H1 (cell line): Measurements from ENCODE around the gene ADAM23. TPM values are rescaled to one million over a fixed set of nuclear protein-coding genes. Genes with fewer than 3 reads are reported as not detected.

Source experiments
- CTCF ChIA-PET: fragments of 300-600 bp; sonication (Branson Sonifier 250); formaldehyde crosslinking; loops from one replicate; lab custom pipeline; 2021; ENCODE audit not compliant: partially characterized antibody; lab: Charles Lee
- POLR2A ChIA-PET: fragments of 300-600 bp; sonication (Branson Sonifier 250); formaldehyde crosslinking; loops from one replicate; lab custom pipeline; 2021; ENCODE audit warnings: inconsistent platforms; ENCODE audit not compliant: partially characterized antibody; lab: Charles Lee
- DNase-seq, 2 experiments: peaks; one replicate each; pipeline versions ENCODE4 v3.0.0 to v3.0.0-alpha.2; 2010 to 2022; ENCODE audit warnings: low spot score in 2 of 2, low read depth in 1 of 2, mixed read lengths in 1 of 2
- FAIRE-seq: peaks from 2 replicates; lab custom pipeline; 2011; peaks lifted over from hg19 to GRCh38; lab: Jason Lieb, UNC
- H2AFZ ChIP-seq: 2 replicates; pipeline ENCODE4 v1.8.1; 2012; ENCODE audit warnings: low read length, inconsistent platforms
- H2AK5ac ChIP-seq: 2 replicates; pipeline ENCODE4 v1.6.1; 2013; ENCODE audit warnings: low read depth, low read length
- H2BK120ac ChIP-seq: replicated peaks from 2 replicates; pipeline ENCODE3; 2013; ENCODE audit warnings: low read depth, low read length, inconsistent platforms
- H2BK12ac ChIP-seq: 2 replicates; pipeline ENCODE4 v1.6.1; 2013; ENCODE audit warnings: low read depth, low read length
- H2BK15ac ChIP-seq: 2 replicates; pipeline ENCODE4 v1.6.1; 2013; ENCODE audit warnings: low read length
- H2BK20ac ChIP-seq: 2 replicates; pipeline ENCODE4 v1.6.1; 2013; ENCODE audit warnings: low read length
- H2BK5ac ChIP-seq: 2 replicates; pipeline ENCODE4 v1.6.1; 2013; ENCODE audit warnings: low read depth, low read length
- H3K14ac ChIP-seq: 2 replicates; pipeline ENCODE4 v1.6.1; 2013; ENCODE audit warnings: inconsistent platforms; ENCODE audit not compliant: insufficient read length
- H3K18ac ChIP-seq: 2 replicates; pipeline ENCODE4 v1.6.1; 2013; ENCODE audit warnings: low read length; ENCODE audit errors: extremely low read depth
- H3K23ac ChIP-seq: 2 replicates; pipeline ENCODE4 v1.6.1; 2013; ENCODE audit warnings: inconsistent platforms; ENCODE audit not compliant: insufficient read length
- H3K23me2 ChIP-seq: 2 replicates; pipeline ENCODE4 v1.6.1; 2013; ENCODE audit warnings: low read depth, low read length
- H3K27ac ChIP-seq: 2 replicates; pipeline ENCODE4 v1.6.1; 2011; ENCODE audit warnings: low read depth, low read length, inconsistent platforms
- H3K27me3 ChIP-seq, 4 experiments: replicated peaks in 1 of 4; 1 replicate in 1 of 4; 2 replicates in 3 of 4; pipeline versions ENCODE4 v1.6.1 to v1.8.1; 2011 to 2013; ENCODE audit warnings: low read length in 3 of 4, mild to moderate bottlenecking in 3 of 4, inconsistent platforms in 2 of 4, mixed read lengths in 2 of 4, moderate library complexity in 1 of 4; ENCODE audit not compliant: control insufficient read depth in 3 of 4, insufficient read depth in 3 of 4; ENCODE audit errors: extremely low read depth in 1 of 4
- H3K36me3 ChIP-seq, 4 experiments: 2 replicates each; pipeline versions ENCODE4 v1.6.1 to v1.8.1; 2011 to 2013; ENCODE audit warnings: mild to moderate bottlenecking in 4 of 4, low read length in 3 of 4, moderate library complexity in 2 of 4, control low read depth in 1 of 4, inconsistent platforms in 1 of 4; ENCODE audit not compliant: insufficient read depth in 4 of 4, control insufficient read depth in 2 of 4
- H3K4ac ChIP-seq: replicated peaks from 2 replicates; pipeline ENCODE3; 2013; ENCODE audit warnings: low read length, low read depth, mixed read lengths, inconsistent platforms; ENCODE audit not compliant: insufficient read length
- H3K4me1 ChIP-seq, 4 experiments: replicated peaks in 1 of 4; 1 replicate in 1 of 4; 2 replicates in 3 of 4; pipeline versions ENCODE4 v1.6.1 to v1.8.1; 2011 to 2013; ENCODE audit warnings: low read length in 3 of 4, inconsistent platforms in 2 of 4, mixed read lengths in 1 of 4; ENCODE audit not compliant: insufficient read depth in 4 of 4, control insufficient read depth in 3 of 4
- H3K4me2 ChIP-seq, 2 experiments: 2 replicates each; pipeline versions ENCODE4 v1.6.1 to v1.8.1; 2011 to 2013; ENCODE audit warnings: low read depth in 2 of 2, low read length in 2 of 2, control low read depth in 1 of 2, inconsistent platforms in 1 of 2, mild to moderate bottlenecking in 1 of 2; ENCODE audit not compliant: insufficient read depth in 1 of 2
- H3K4me3 ChIP-seq, 4 experiments: fragments of 200-600, 300-600 bp in 1 of 4; sonication (generic), shearing (Covaris generic), sonication (Bioruptor Twin) in 1 of 4; 2 replicates each; pipeline versions ENCODE4 v1.5.1 to v1.8.1; 2011 to 2016; ENCODE audit warnings: low read length in 4 of 4, low read depth in 3 of 4, control low read depth in 2 of 4, inconsistent platforms in 2 of 4, mild to moderate bottlenecking in 2 of 4, mixed read lengths in 1 of 4, moderate library complexity in 1 of 4; ENCODE audit not compliant: insufficient read depth in 2 of 4; ENCODE audit errors: extremely low read depth in 1 of 4
- H3K56ac ChIP-seq: replicated peaks from 2 replicates; pipeline ENCODE3; 2013; ENCODE audit warnings: low read depth, mild to moderate bottlenecking, mixed read lengths, low read length, inconsistent platforms; ENCODE audit not compliant: insufficient read length
- H3K79me1 ChIP-seq: 2 replicates; pipeline ENCODE4 v1.6.1; 2013; ENCODE audit warnings: low read depth, low read length, control low read depth
- H3K79me2 ChIP-seq, 2 experiments: 2 replicates each; pipeline versions ENCODE4 v1.6.1 to v1.8.1; 2012 to 2013; ENCODE audit warnings: low read length in 2 of 2, mild to moderate bottlenecking in 2 of 2, inconsistent platforms in 1 of 2; ENCODE audit not compliant: insufficient read depth in 2 of 2, control insufficient read depth in 1 of 2
- H3K9ac ChIP-seq, 4 experiments: replicated peaks in 1 of 4; 1 replicate in 1 of 4; 2 replicates in 3 of 4; pipeline versions ENCODE4 v1.6.1 to v1.8.1; 2011 to 2013; ENCODE audit warnings: low read depth in 3 of 4, low read length in 3 of 4, control low read depth in 2 of 4, mild to moderate bottlenecking in 2 of 4, moderate library complexity in 2 of 4, inconsistent platforms in 1 of 4; ENCODE audit errors: extremely low read depth in 1 of 4
- H3K9me3 ChIP-seq, 2 experiments: 2 replicates each; pipeline versions ENCODE4 v1.6.1 to v1.8.1; 2012 to 2013; ENCODE audit warnings: mild to moderate bottlenecking in 2 of 2, moderate library complexity in 2 of 2, control low read depth in 1 of 2, inconsistent platforms in 1 of 2, low read depth in 1 of 2, low read length in 1 of 2, mixed read lengths in 1 of 2; ENCODE audit not compliant: insufficient read depth in 2 of 2
- H4K20me1 ChIP-seq, 2 experiments: replicated peaks in 1 of 2; 2 replicates each; pipeline versions ENCODE3 to v1.8.1; 2011 to 2013; ENCODE audit warnings: inconsistent platforms in 2 of 2, low read length in 2 of 2, mild to moderate bottlenecking in 1 of 2; ENCODE audit not compliant: insufficient read depth in 2 of 2, control insufficient read depth in 1 of 2
- H4K5ac ChIP-seq: 2 replicates; pipeline ENCODE4 v1.6.1; 2013; ENCODE audit warnings: low read length, low read depth, mixed read lengths, inconsistent platforms; ENCODE audit not compliant: insufficient read length
- H4K8ac ChIP-seq: 2 replicates; pipeline ENCODE4 v1.8.0; 2013; ENCODE audit warnings: mild to moderate bottlenecking, moderate library complexity, low read length, inconsistent platforms; ENCODE audit not compliant: insufficient read depth; ENCODE audit errors: extremely low read depth
- H4K91ac ChIP-seq: replicated peaks from 2 replicates; pipeline ENCODE3; 2013; ENCODE audit warnings: low read length, mixed read lengths, inconsistent platforms; ENCODE audit not compliant: insufficient read length
- SIN3A ChIP-seq, 2 experiments: IDR thresholded peaks in 1 of 2; conservative IDR thresholded peaks in 1 of 2; 2 replicates each; pipeline ENCODE4 v1.6.1; 2011 to 2012; ENCODE audit warnings: low read length in 2 of 2, improper control_type of control experiment in 1 of 2, low read depth in 1 of 2, mild to moderate bottlenecking in 1 of 2
- SP2 ChIP-seq: IDR thresholded peaks from 2 replicates; pipeline ENCODE4 v1.6.1; 2012; ENCODE audit warnings: mild to moderate bottlenecking, low read length, inconsistent platforms
- ZNF274 ChIP-seq: IDR thresholded peaks from 2 replicates; pipeline ENCODE4 v1.7.0; 2012; ENCODE audit warnings: low read length, borderline replicate concordance; ENCODE audit errors: extremely low read depth
- WGBS, 2 experiments: shearing (Covaris generic) in 1 of 2; methylation state at CpG; one replicate each; pipeline versions ENCODE4 v1.1.6 to v1.1.7; 2013 to 2015; ENCODE audit warnings: low lambda C conversion rate in 2 of 2, mixed read lengths in 2 of 2, inconsistent platforms in 1 of 2, low coverage in 1 of 2, missing lambda C conversion rate in 1 of 2; ENCODE audit not compliant: insufficient replicate concordance in 2 of 2, insufficient coverage in 1 of 2, insufficient read length in 1 of 2; ENCODE audit errors: extremely low coverage in 1 of 2, missing lambda C conversion rate in 1 of 2; 5-methylcytosine and 5-hydroxymethylcytosine counted together
- polyA plus RNA-seq, 7 experiments: library from polyadenylated mRNA; depleted of rRNA in 3 of 7; stranded (reverse) in 5 of 7; unstranded in 2 of 7; fragments of >200 nt in 5 of 7; fragments of 200-250 nt in 2 of 7; gene quantifications; 1 replicate in 5 of 7; 2 replicates in 1 of 7; 4 replicates in 1 of 7; pipeline versions ENCODE4 v1.2.1 to v1.2.3, GENCODE V29; 2011 to 2013; ENCODE audit warnings: missing spikeins in 2 of 7, mixed read lengths in 2 of 7
- total RNA-seq: library from RNA; stranded (reverse); fragmentation: NEBNext Ultra II Directional; extraction: Animal tissue kit (Norgen Biotek cat#: 25700); gene quantifications from 2 replicates; pipeline ENCODE4 v1.2.1, GENCODE V29; 2021

Gene ADAM23
- total and polyA plus RNA-seq, 2 of the 8 experiments (the other 6 are each of a cell fraction or from before 2014, with no cell fraction given): 9.9 to 20.8 TPM

- H3K4me2 ChIP-seq: no peak overlapping the region
- no peaks in the 10 kb centered on the region for H3K27me3 ChIP-seq
- no peak overlapping the region for H3K4me3 ChIP-seq
- DNase-seq (no peak), FAIRE-seq (no peak)
- H2AFZ ChIP-seq: no peak overlapping the region
- no peak overlapping the region for H2BK12ac ChIP-seq
- H2BK120ac ChIP-seq: no peak overlapping the region
- H3K27ac ChIP-seq: no peak overlapping the region
- no peak overlapping the region for H4K8ac ChIP-seq
- no peak overlapping the region for H2AK5ac ChIP-seq
- no peaks in the 10 kb centered on the region for H3K4me1 ChIP-seq
- no peak overlapping the region for H3K9ac ChIP-seq
- H3K79me1 ChIP-seq: no peaks in the 10 kb centered on the region
- ChIA-PET POLR2A (no interaction called here), CTCF (interaction anchor here (1.6 kb wide), 1 partner anchor 11 kb away, joined by 5 read pairs; no protein-coding TSS in a partner anchor)
- no peaks in the 10 kb centered on the region for H3K79me2 ChIP-seq
- H4K5ac ChIP-seq: no peak overlapping the region
- H2BK5ac ChIP-seq: no peak overlapping the region
- H3K18ac ChIP-seq: no peak overlapping the region
- no peak overlapping the region for H3K23ac ChIP-seq
- H4K91ac ChIP-seq: no peak overlapping the region
- no peak overlapping the region for H3K14ac ChIP-seq
- H4K20me1 ChIP-seq: no peaks in the 10 kb centered on the region
- no peak overlapping the region for H2BK20ac ChIP-seq
- no peak overlapping the region for H3K4ac ChIP-seq
- H2BK15ac ChIP-seq: no peak overlapping the region
- H3K23me2 ChIP-seq: no peaks in the 10 kb centered on the region
- WGBS, 2 experiments: 90% methylated on average over 3 of the region's 3 CpGs; no CpG with 5 or more reads in 1 of the 2 experiments
- H3K36me3 ChIP-seq: no peaks in the 10 kb centered on the region
- no peak for TF ChIP-seq SIN3A (conservative IDR thresholded peaks at IDR 0.05 in 1 of 2, IDR thresholded peaks at IDR 0.05 in 1 of 2; ENCODE audit: low read depth in 1 of 2, low read length in 2 of 2)
- no peak for TF ChIP-seq ZNF274
- no peak for TF ChIP-seq SP2
- no peak overlapping the region for H3K56ac ChIP-seq
- no peaks in the 10 kb centered on the region for H3K9me3 ChIP-seq
Observed at GRCh38 chr2:206619011-206619410, 175.7 kb downstream of the ADAM23 start.
